Measurements from ENCODE around the gene MFSD1. TPM values are rescaled to one million over a fixed set of nuclear protein-coding genes. Genes with fewer than 3 reads are reported as not detected.
"Not testable (repeated sequence)": the region's sequence is repeated elsewhere in the genome, so short reads cannot be mapped to it uniquely, and the experiment has no call there.

The MFSD1 gene
- total and polyA plus RNA-seq, 9 of the 15 experiments (the other 6 are each of a cell fraction or from before 2014, with no cell fraction given) = 8.7 to 49.5 (median 28.6) TPM

GRCh38 chr3:158790901-158791589 lies 10.8 kb upstream of the MFSD1 start (continued):
- no peak for TF ChIP-seq CBX5 (IDR thresholded peaks at IDR 0.05; ENCODE audit: borderline replicate concordance, low read depth)
- TF ChIP-seq TBL1XR1 (IDR thresholded peaks at IDR 0.05; ENCODE audit: low read length in 2 of 2) = no peak
- TF ChIP-seq, protein P1, sequence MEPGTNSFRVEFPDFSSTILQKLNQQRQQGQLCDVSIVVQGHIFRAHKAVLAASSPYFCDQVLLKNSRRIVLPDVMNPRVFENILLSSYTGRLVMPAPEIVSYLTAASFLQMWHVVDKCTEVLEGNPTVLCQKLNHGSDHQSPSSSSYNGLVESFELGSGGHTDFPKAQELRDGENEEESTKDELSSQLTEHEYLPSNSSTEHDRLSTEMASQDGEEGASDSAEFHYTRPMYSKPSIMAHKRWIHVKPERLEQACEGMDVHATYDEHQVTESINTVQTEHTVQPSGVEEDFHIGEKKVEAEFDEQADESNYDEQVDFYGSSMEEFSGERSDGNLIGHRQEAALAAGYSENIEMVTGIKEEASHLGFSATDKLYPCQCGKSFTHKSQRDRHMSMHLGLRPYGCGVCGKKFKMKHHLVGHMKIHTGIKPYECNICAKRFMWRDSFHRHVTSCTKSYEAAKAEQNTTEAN (CRISPR knock-in tag; IDR thresholded peaks at IDR 0.05) = no peak
- no peak for TF ChIP-seq SMARCC2 (IDR thresholded peaks at IDR 0.05; ENCODE audit: low read depth)

GRCh38 chr3:158791590-158791920 lies 10.3 kb upstream of the MFSD1 start:
- H3K9me1 ChIP-seq (ENCODE audit: control insufficient read depth, insufficient read depth, low read length); BruUV-seq (replicated peaks); H3K36me3 ChIP-seq (ENCODE audit: control insufficient read depth, insufficient read depth, low read length); H3K4me1 ChIP-seq (replicated peaks in 1 of 2; ENCODE audit: control insufficient read depth in 2 of 2, insufficient read depth in 2 of 2, low read length in 2 of 2); DNase-seq (ENCODE audit: extremely low read depth in 1 of 4, low spot score in 3 of 4); H3K27me3 ChIP-seq (ENCODE audit: control insufficient read depth in 2 of 2, insufficient read depth in 2 of 2, low read length in 2 of 2); ATAC-seq; H4K20me1 ChIP-seq (replicated peaks; ENCODE audit: control insufficient read depth, insufficient read depth, low read length); H3K9ac ChIP-seq (ENCODE audit: insufficient read depth in 1 of 2, low read depth in 2 of 2, low read length in 2 of 2); H3K4me2 ChIP-seq (ENCODE audit: insufficient read depth, low read length); H3K27ac ChIP-seq (ENCODE audit: extremely low read depth, low read depth, low read length); H2AFZ ChIP-seq (ENCODE audit: low read depth, low read length); FAIRE-seq; H3K79me2 ChIP-seq (ENCODE audit: control insufficient read depth, insufficient read depth, low read length); H3K9me3 ChIP-seq (replicated peaks; ENCODE audit: control insufficient read depth, insufficient read depth, low read depth, low read length); H3K4me3 ChIP-seq: not testable (repeated sequence)
- intact Hi-C loops (cut with micrococcal nuclease) (loop anchor here (1.0 to 10.0 kb wide), 7 partner anchors 114 to 1257 kb away; partner anchors contain the start of gene MLF1), in situ Hi-C loops (cut with MboI) (loop anchor here (5.0 to 25.0 kb wide), 4 partner anchors 64 to 1179 kb away; no protein-coding TSS in a partner anchor)
- POLR2A ChIA-PET = interaction anchor here (1.0 to 1.2 kb wide), 3 partner anchors 23 to 132 kb away, joined by 3 to 4 read pairs (median 4); no protein-coding TSS in a partner anchor
- CTCF ChIA-PET (ENCODE audit: low intra/inter-chr PET ratio) = interaction anchor here (0.5 to 4.6 kb wide), 8 partner anchors 12 to 1185 kb away, joined by 3 to 81 read pairs (median 4); partner anchors contain the start of gene GFM1
- WGBS (ENCODE audit: insufficient coverage, low coverage, missing lambda C conversion rate) = 0% methylated on average over 1 of the region's 1 CpG

All from K562 (cell line).